Right lobe of liver (tissue), 4 donors: ENCODE results near the gene SLC35A1.

Experiments
- POLR2A ChIP-seq: fragments of 450-650 bp; IDR thresholded peaks from one replicate; pipeline ENCODE4 v1.6.1; 2017; ENCODE audit warnings: antibody characterized with exemption, mild to moderate bottlenecking
- TF ChIP-seq, protein P1 (sequence below), 4 donors: fragments of 200-600 bp in 3 of 4; fragments of 450-650 bp in 1 of 4; IDR thresholded peaks; one replicate each; pipeline versions ENCODE4 v1.5.1 to v1.8.0; 2016 to 2022; ENCODE audit warnings: antibody characterized with exemption in 4 of 4, mild to moderate bottlenecking in 2 of 4
- donor health status: DM: no; HTN: no; CAD: no.
- donor health status: DM: no; HTN: no; CAD: no.
- donor health status: DM: no; HTN: yes; CAD: no.

DNA sequence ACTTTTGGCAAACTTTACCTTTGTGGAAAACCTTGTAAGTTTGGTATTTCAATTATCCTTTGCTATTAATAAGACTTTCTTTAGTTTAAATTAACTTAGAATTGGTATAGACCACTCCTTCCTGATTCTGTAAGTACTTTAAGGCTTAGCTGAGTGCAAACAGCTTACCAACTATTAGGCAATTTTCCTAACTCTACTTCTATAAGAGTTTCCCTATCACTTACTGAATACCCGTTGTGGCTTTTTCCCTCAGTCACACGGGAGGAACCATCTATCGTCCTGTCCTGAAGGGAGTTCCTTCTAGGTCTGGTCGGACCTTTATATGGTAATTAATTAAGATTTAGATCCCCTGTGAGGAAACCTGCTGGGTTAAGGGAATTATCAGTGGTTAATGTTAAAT, 9.6 kb downstream of the SLC35A1 start:
- TF ChIP-seq POLR2A: no peak
- TF ChIP-seq, protein P1, sequence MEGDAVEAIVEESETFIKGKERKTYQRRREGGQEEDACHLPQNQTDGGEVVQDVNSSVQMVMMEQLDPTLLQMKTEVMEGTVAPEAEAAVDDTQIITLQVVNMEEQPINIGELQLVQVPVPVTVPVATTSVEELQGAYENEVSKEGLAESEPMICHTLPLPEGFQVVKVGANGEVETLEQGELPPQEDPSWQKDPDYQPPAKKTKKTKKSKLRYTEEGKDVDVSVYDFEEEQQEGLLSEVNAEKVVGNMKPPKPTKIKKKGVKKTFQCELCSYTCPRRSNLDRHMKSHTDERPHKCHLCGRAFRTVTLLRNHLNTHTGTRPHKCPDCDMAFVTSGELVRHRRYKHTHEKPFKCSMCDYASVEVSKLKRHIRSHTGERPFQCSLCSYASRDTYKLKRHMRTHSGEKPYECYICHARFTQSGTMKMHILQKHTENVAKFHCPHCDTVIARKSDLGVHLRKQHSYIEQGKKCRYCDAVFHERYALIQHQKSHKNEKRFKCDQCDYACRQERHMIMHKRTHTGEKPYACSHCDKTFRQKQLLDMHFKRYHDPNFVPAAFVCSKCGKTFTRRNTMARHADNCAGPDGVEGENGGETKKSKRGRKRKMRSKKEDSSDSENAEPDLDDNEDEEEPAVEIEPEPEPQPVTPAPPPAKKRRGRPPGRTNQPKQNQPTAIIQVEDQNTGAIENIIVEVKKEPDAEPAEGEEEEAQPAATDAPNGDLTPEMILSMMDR (IDR thresholded peaks at IDR 0.05): no peak
